Inferior parietal cortex (tissue), 1 donor: ENCODE data around the gene CAMKMT.
"Not testable (repeated sequence)": the region's sequence is repeated elsewhere in the genome, so short reads cannot be mapped to it uniquely, and the experiment has no call there.

Experiments
- DNase-seq: peaks from one replicate; pipeline ENCODE4 v3.0.0-alpha.2; 2016; ENCODE audit errors: extremely low spot score

CAMKMT gene

GRCh38 chr2:44360749-44361329 lies 908 bp upstream of the CAMKMT start:
- DNase-seq = no peak

- DNase-seq = peak; percentile 37
These were observed 664 bp downstream of the CAMKMT start for GRCh38 chr2:44362207-44363015.

DNA sequence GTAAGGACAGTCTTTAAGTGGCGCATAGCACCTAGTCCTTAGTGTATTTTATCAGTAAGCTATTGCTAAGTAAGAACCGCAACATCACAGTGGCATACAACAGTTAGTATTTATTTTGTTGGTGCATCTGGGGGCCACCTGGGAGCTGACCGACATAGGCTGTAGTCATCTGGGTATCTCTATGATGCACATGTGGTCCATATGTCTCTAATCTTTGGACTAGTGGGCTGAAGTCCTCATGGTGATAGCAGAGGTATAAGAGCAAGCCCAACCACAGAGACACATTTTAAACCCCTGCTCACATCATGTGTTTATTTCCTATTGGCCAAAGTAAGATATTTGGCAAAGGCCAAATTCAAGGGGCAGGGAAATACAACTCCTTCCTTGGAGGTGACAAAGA lies 2.9 kb downstream of the CAMKMT start:
- no peak for DNase-seq

- DNase-seq = no peak
These were observed 5.8 kb downstream of the CAMKMT start for GRCh38 chr2:44367591-44367990.

DNA sequence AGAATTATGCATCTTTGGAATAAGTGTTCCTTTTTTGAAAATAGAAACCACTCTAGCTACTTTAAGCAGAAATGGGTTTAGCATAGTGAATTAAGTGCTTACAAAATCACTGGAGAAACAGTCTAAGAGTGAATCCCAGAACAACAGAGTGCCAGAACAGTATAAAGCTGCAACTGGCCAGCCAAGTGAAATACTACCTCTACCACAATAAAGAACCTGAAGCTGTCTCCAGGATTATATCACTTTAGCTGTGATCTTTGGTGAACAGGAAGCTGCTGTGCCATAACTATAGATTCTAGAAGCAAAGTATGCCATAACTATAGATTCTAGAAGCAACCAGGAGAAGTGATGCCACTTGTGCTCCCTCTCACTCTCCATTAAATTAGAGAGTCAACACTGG lies 7.6 kb downstream of the CAMKMT start:
- no peak for DNase-seq

DNA sequence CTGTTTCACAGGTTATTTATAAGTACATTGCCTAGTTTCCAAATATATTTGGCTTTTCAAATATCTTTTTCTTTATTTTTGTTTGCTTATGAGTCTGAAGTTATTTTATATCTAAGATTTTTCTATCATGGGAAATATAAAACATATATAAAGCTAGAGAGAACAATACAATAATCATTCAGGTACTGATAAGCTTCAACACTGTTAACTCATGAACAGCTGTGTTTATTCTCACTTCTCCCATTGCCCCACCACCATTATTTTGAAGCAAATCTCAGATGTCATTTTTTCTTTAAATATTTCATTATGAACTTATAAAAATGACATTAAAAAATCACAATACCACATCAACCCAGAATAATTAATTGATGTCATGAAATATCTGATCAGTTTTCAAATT lies 9.7 kb downstream of the CAMKMT start:
- no peak for DNase-seq

DNA sequence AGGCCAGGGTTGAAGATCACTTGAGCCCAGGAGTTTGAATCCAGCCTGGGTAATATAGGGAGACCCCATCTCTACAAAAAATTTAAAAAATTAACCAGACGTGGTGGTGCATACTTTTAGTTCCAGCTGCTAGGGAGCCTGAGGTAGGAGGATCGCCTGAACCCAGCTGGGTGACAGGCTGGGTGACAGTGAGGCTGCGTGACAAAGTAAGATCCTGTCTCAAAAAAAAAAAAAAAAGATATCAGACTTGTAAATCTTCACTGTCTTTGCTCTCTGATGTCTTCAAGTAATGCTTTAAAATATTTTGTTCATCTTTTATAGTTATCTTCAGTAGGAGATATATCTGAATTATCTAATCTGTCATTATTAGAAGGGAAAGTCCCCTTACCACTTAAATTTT lies 10.5 kb downstream of the CAMKMT start:
- no peak for DNase-seq

DNA sequence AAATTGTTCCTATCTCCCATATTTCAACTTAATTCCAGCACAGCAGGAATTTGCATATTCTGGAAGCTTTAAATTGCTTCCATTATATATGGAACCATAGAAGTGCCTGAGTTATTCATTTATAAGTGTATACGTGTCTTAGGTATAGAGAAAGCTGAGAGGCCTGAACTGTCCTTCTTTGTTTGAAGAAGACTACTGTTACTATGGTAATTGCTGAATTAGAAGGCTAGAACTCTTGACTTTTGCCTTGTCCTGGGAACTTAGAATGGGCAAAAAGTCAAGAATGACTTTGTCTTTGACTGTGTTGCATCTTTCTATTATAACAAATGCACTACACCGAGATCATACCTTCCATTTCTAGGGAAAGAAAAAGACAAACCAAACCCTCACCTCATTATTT lies 15.7 kb downstream of the CAMKMT start:
- DNase-seq = no peak

DNA sequence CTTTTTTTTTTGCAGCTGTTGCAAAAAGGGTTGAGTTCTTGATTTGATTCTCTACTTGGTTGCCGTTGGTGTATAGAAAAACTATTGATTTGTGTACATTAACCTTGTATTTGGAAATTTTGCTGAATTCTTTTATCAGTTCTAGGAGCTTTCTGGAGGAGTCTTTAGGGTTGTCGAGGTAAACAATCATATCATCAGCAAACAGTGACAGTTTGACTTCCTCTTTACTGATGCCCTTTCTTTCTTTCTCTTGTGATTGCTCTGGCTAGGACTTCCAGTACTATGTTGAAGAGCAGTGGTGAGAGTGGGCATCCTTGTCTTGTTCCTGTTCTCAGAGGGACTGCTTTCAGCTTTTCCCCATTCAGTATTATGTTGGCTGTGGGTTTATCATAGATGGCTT lies 23.5 kb downstream of the CAMKMT start:
- DNase-seq = not testable (repeated sequence)

GRCh38 chr2:44388877-44389276 lies 27.1 kb downstream of the CAMKMT start:
- DNase-seq = no peak

DNA sequence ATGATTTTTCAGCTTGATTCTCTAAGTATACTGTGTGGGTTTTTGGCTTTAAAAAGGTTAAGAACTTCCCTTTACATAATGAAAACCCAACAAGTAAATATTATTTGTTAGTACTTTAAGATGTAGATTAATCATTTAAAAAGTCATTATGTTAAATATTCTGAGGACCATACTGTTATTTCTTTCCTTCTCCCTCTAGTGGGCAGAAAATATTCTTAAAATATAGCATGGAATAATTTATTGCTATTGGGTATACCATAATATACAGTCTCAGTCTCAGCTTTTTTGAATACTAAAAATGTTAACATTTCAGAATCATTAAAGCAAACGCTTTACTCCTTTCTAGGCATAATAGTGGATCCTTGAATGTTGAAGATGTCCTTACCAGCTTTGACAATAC lies 28.1 kb downstream of the CAMKMT start:
- DNase-seq = no peak

- DNase-seq = peak; percentile 65
These were observed 30.7 kb downstream of the CAMKMT start for GRCh38 chr2:44392338-44392943.

DNA sequence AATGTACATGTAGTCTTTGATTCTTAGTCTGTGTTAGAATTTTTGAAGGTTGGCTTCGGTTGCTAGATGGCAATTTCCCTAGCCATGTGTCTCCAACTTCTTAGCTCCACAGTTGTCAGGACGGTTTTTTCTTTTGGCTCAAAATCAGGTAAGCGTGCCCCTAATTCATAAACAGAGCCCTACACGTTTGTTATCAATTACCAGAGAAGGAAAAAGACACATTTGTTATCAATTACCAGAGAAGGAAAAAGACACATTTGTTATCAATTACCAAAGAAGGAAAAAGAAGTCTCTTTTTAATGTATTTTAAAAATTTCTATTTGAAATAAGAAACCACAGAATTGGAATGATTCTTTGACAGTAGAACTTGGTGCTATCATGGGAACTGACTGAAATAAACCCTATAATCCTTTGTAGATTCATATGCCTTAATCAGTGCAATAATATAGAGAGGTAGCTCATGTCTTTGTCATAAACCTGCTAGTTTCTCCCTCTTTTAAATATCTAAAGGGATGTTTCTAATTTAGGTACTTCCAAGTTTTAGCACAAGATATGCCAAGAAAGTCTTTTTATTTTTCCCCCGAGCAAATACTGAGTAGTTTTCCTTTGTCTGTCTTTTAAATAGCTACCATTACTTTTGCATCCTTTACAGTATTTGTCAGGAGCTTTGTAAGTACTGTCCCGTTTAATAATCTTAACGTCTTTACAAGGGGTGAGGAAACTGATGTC lies 35.9 kb downstream of the CAMKMT start:
- no peak for DNase-seq

- no peak for DNase-seq
These were observed 36.6 kb downstream of the CAMKMT start for GRCh38 chr2:44398243-44398897.

DNA sequence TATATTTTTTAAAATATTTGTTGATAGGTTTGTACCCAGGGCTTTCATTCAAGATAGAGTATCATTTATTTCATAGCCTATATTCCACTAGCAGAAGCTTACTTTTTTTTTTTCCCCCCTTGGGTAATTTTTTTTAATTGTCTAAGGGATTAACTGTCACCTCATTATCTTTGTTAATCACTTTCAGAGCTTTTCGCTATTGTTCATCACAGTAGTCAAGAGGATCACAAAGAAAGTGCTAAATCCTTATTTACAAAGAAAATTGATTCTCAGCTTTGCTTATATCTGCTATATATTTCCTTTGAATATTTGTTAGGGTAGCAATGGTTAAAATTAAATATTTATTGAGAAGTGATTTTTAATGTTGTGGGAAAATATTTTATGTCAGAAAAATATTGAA lies 59.0 kb downstream of the CAMKMT start:
- no peak for DNase-seq

- no peak for DNase-seq
These were observed 62.5 kb downstream of the CAMKMT start for GRCh38 chr2:44424211-44424610.

DNA sequence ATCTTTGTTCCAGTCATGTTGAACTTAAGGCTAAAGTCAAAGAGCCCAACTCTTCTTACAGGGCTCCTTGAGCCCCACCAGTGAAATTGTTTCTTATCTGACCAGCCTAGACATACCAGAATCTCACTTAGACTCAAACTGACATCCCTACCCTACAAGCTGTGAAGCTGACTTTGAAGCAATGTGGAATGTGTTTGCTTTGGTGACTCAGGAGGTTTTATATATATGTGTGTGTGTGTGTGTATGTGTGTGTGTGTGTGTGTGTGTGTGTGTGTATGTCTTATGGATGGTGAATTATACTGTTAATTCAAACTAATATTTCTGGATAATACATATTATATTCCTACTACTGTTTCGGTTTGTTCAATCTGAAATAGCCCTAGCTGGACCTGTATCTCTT lies 67.3 kb downstream of the CAMKMT start:
- DNase-seq = no peak

- DNase-seq = no peak
These were observed 68.6 kb downstream of the CAMKMT start for GRCh38 chr2:44430342-44430741.

DNA sequence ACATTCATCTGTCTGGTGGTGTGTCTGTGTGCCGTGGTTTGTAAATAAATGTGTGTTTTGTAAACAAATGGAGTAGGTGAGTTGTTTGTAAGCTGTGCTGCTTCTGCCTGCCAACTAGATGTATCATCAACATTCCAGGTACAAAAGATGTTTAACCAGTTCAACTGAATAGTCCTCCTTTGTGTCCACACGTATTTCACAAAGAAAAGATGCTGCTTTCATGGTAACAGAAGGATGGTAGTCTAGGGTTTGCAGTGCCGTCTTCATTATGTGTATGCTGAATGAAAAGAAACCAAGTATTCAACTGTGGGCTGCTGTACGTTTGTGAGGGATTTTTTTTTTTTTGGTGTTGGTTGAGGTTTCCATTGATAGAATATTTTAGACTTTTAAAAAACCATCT lies 72.1 kb downstream of the CAMKMT start:
- no peak for DNase-seq

DNA sequence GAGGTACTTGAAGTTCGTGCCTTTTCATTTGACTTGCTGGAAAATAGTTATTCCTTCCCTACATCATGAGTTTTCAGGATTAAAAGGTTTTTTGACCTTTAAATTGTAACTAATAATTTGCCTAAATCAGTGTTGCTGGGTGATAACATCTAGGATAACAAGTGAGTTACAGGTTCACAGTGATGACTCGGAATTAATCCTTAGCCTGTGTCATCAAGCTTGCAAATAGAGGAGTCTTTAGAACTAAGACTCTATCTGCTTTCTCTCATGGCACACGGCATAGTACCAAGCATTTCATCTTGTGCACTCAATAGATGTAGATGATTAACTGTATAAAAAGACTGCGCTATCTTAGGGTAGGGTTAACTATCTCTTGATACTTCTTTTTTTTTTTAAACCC lies 79.5 kb downstream of the CAMKMT start:
- DNase-seq = no peak

DNA sequence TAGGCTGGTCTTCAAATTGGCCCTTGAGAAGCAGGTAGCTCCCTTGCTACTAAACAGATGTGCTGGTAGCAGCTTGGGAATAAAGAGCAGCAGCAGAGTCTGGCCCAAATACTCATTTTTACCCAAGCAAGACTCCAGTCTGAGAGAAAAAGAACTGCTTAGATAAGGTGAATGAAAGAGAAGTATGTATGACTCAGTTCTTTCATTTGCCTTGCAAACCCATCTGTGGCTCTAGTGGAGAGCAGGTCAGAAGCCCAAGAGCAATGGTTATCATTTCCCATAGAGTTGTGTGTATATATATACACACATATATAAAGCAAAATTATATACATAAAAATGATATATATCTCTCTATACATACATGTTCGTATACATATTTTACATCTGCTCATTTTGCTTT lies 80.3 kb downstream of the CAMKMT start:
- DNase-seq = no peak

- no peak for DNase-seq
These were observed 81.8 kb downstream of the CAMKMT start for GRCh38 chr2:44443517-44443916.
